Measurements from ENCODE around the gene HOXA11. TPM values are rescaled to one million over a fixed set of nuclear protein-coding genes. Genes with fewer than 3 reads are reported as not detected.

The HOXA11 gene
- total RNA-seq, 4 donors from 2014 or later, result 0.34 to 1.2 (median 0.95) TPM; not detected in 1

GRCh38 chr7:27161721-27162560 lies 23.1 kb downstream of the HOXA11 start:
- Histone ChIP-seq H3K36me3 (no peaks in the 10 kb centered on the region), H3K4me1 (peaks cover 71% of the 10 kb centered on the region), H3K4me3 (peak overlapping the region; percentile 84), H3K9me3 (no peaks in the 10 kb centered on the region), H3K27ac (peak overlapping the region; percentile 97), H3K27me3 (peaks cover 6% of the 10 kb centered on the region)
- TF ChIP-seq CTCF (IDR thresholded peaks at IDR 0.05) (no peak), POLR2A (IDR thresholded peaks at IDR 0.05) (no peak), POLR2AphosphoS5 (IDR thresholded peaks at IDR 0.05) (no peak), EP300 (IDR thresholded peaks at IDR 0.05) (no peak)
- 30% methylated on average over 25 of the region's 30 CpGs for WGBS
- peak in 1 of 2 donors; percentile 68 for DNase-seq (ENCODE audit: low spot score in 2 of 2)

GRCh38 chr7:27161214-27161720 lies 23.8 kb downstream of the HOXA11 start:
- H3K27ac ChIP-seq, result peak overlapping the region; percentile 97
- peaks cover 3% of the 10 kb centered on the region for H3K27me3 ChIP-seq
- TF ChIP-seq CTCF (IDR thresholded peaks at IDR 0.05) (no peak), POLR2AphosphoS5 (IDR thresholded peaks at IDR 0.05) (no peak), POLR2A (IDR thresholded peaks at IDR 0.05) (no peak), EP300 (IDR thresholded peaks at IDR 0.05) (no peak)
- H3K9me3 ChIP-seq, result no peaks in the 10 kb centered on the region
- H3K4me3 ChIP-seq, result peak overlapping the region; percentile 84
- H3K36me3 ChIP-seq, result no peaks in the 10 kb centered on the region
- DNase-seq (ENCODE audit: low spot score in 2 of 2), result peak in 1 of 2 donors; percentile 73
- H3K4me1 ChIP-seq, result peaks cover 71% of the 10 kb centered on the region
- 5% methylated on average over 24 of the region's 27 CpGs for WGBS

GRCh38 chr7:27160546-27161213 lies 24.4 kb downstream of the HOXA11 start:
- Histone ChIP-seq H3K4me1 (peaks cover 68% of the 10 kb centered on the region), H3K36me3 (no peaks in the 10 kb centered on the region), H3K4me3 (peak overlapping the region; percentile 84), H3K27me3 (peaks cover 5% of the 10 kb centered on the region), H3K9me3 (no peaks in the 10 kb centered on the region), H3K27ac (peak overlapping the region; percentile 97)
- TF ChIP-seq CTCF (IDR thresholded peaks at IDR 0.05) (peak; percentile 98 to 99), EP300 (IDR thresholded peaks at IDR 0.05) (no peak), POLR2AphosphoS5 (IDR thresholded peaks at IDR 0.05) (peak in 1 of 3 donors; percentile 53)
- DNase-seq (ENCODE audit: low spot score in 2 of 2), result peak; percentile 94 to 99
- WGBS, result 3% methylated on average over 25 of the region's 54 CpGs

- WGBS, result 69% methylated on average over 15 of the region's 23 CpGs
- Histone ChIP-seq H3K36me3 (no peaks in the 10 kb centered on the region), H3K27ac (peak overlapping the region; percentile 97), H3K4me1 (peaks cover 74% of the 10 kb centered on the region), H3K4me3 (peak overlapping the region; percentile 84), H3K9me3 (no peaks in the 10 kb centered on the region), H3K27me3 (peaks cover 5% of the 10 kb centered on the region)
- TF ChIP-seq POLR2A (IDR thresholded peaks at IDR 0.05) (no peak), CTCF (IDR thresholded peaks at IDR 0.05) (no peak), EP300 (IDR thresholded peaks at IDR 0.05) (no peak), POLR2AphosphoS5 (IDR thresholded peaks at IDR 0.05) (no peak)
- peak; percentile 71 to 75 for DNase-seq (ENCODE audit: low spot score in 2 of 2)
Observed at GRCh38 chr7:27160145-27160545, 24.9 kb downstream of the HOXA11 start.
